ENCODE data around the gene KLHL25.

GRCh38 chr15:85773249-85773648 is 21.5 kb downstream of the KLHL25 start:
- TF ChIP-seq EZH2phosphoT487 (IDR thresholded peaks at IDR 0.05; ENCODE audit: insufficient read depth, low read depth): no peak
- TF ChIP-seq EZH2 (IDR thresholded peaks at IDR 0.05; ENCODE audit: insufficient read depth, poor library complexity, severe bottlenecking): no peak
